ENCODE data around the gene ATL1.

Gene ATL1

GRCh38 chr14:50575769-50576168, 15.8 kb downstream of the ATL1 start:
- Histone ChIP-seq H3K27ac (ENCODE audit: low read depth, low read length) (no peak overlapping the region), H3K9ac (ENCODE audit: low read length) (no peak overlapping the region), H3K27me3 (ENCODE audit: control insufficient read depth in 1 of 2, insufficient read depth in 2 of 2, low read length in 2 of 2) (no peaks in the 10 kb centered on the region), H3K4me3 (ENCODE audit: low read depth in 1 of 2, low read length in 2 of 2) (no peak overlapping the region), H3K9me3 (ENCODE audit: low read length) (no peaks in the 10 kb centered on the region), H3K36me3 (ENCODE audit: insufficient read depth, low read length) (no peaks in the 10 kb centered on the region), H3K4me1 (ENCODE audit: insufficient read depth, low read length) (no peaks in the 10 kb centered on the region)

- Histone ChIP-seq H3K27ac (ENCODE audit: low read depth, low read length) (no peak overlapping the region), H3K4me1 (ENCODE audit: insufficient read depth, low read length) (no peaks in the 10 kb centered on the region), H3K9ac (ENCODE audit: low read length) (no peak overlapping the region), H3K27me3 (ENCODE audit: control insufficient read depth in 1 of 2, insufficient read depth in 2 of 2, low read length in 2 of 2) (no peaks in the 10 kb centered on the region), H3K9me3 (ENCODE audit: low read length) (no peaks in the 10 kb centered on the region), H3K36me3 (ENCODE audit: insufficient read depth, low read length) (no peaks in the 10 kb centered on the region), H3K4me3 (ENCODE audit: low read depth in 1 of 2, low read length in 2 of 2) (no peak overlapping the region)
Measured at GRCh38 chr14:50577982-50578381, 18.0 kb downstream of the ATL1 start.

- H3K9ac ChIP-seq (ENCODE audit: low read length): no peak overlapping the region
- no peaks in the 10 kb centered on the region for H3K27me3 ChIP-seq (ENCODE audit: control insufficient read depth in 1 of 2, insufficient read depth in 2 of 2, low read length in 2 of 2)
- no peak overlapping the region for H3K27ac ChIP-seq (ENCODE audit: low read depth, low read length)
- no peaks in the 10 kb centered on the region for H3K4me1 ChIP-seq (ENCODE audit: insufficient read depth, low read length)
- no peaks in the 10 kb centered on the region for H3K36me3 ChIP-seq (ENCODE audit: insufficient read depth, low read length)
- H3K4me3 ChIP-seq (ENCODE audit: low read depth in 1 of 2, low read length in 2 of 2): no peak overlapping the region
- H3K9me3 ChIP-seq (ENCODE audit: low read length): no peaks in the 10 kb centered on the region
Measured at GRCh38 chr14:50578433-50578832, 18.5 kb downstream of the ATL1 start.

GRCh38 chr14:50590464-50590863, 30.5 kb downstream of the ATL1 start:
- Histone ChIP-seq H3K9ac (ENCODE audit: low read length) (no peak overlapping the region), H3K27ac (ENCODE audit: low read depth, low read length) (no peak overlapping the region), H3K36me3 (ENCODE audit: insufficient read depth, low read length) (peaks cover 19% of the 10 kb centered on the region), H3K4me1 (ENCODE audit: insufficient read depth, low read length) (no peaks in the 10 kb centered on the region), H3K27me3 (ENCODE audit: control insufficient read depth in 1 of 2, insufficient read depth in 2 of 2, low read length in 2 of 2) (no peaks in the 10 kb centered on the region), H3K4me3 (ENCODE audit: low read depth in 1 of 2, low read length in 2 of 2) (no peak overlapping the region), H3K9me3 (ENCODE audit: low read length) (no peaks in the 10 kb centered on the region)

- Histone ChIP-seq H3K27ac (ENCODE audit: low read depth, low read length) (no peak overlapping the region), H3K27me3 (ENCODE audit: control insufficient read depth in 1 of 2, insufficient read depth in 2 of 2, low read length in 2 of 2) (no peaks in the 10 kb centered on the region), H3K9ac (ENCODE audit: low read length) (no peak overlapping the region), H3K4me1 (ENCODE audit: insufficient read depth, low read length) (no peaks in the 10 kb centered on the region), H3K9me3 (ENCODE audit: low read length) (no peaks in the 10 kb centered on the region), H3K36me3 (ENCODE audit: insufficient read depth, low read length) (peaks cover 28% of the 10 kb centered on the region), H3K4me3 (ENCODE audit: low read depth in 1 of 2, low read length in 2 of 2) (no peak overlapping the region)
Measured at GRCh38 chr14:50594577-50595316, 34.8 kb downstream of the ATL1 start.

GRCh38 chr14:50598765-50599164, 38.8 kb downstream of the ATL1 start:
- no peak overlapping the region for H3K4me3 ChIP-seq (ENCODE audit: low read depth in 1 of 2, low read length in 2 of 2)
- no peak overlapping the region for H3K27ac ChIP-seq (ENCODE audit: low read depth, low read length)
- no peak overlapping the region for H3K9ac ChIP-seq (ENCODE audit: low read length)

GRCh38 chr14:50599700-50600444, 39.9 kb downstream of the ATL1 start:
- Histone ChIP-seq H3K27me3 (ENCODE audit: control insufficient read depth in 1 of 2, insufficient read depth in 2 of 2, low read length in 2 of 2) (no peaks in the 10 kb centered on the region), H3K36me3 (ENCODE audit: insufficient read depth, low read length) (peaks cover 10% of the 10 kb centered on the region), H3K9ac (ENCODE audit: low read length) (no peak overlapping the region), H3K4me3 (ENCODE audit: low read depth in 1 of 2, low read length in 2 of 2) (no peak overlapping the region), H3K9me3 (ENCODE audit: low read length) (no peaks in the 10 kb centered on the region), H3K27ac (ENCODE audit: low read depth, low read length) (no peak overlapping the region), H3K4me1 (ENCODE audit: insufficient read depth, low read length) (no peaks in the 10 kb centered on the region)

More at GRCh38 chr14:50598765-50599164, 38.8 kb downstream of the ATL1 start:
- no peaks in the 10 kb centered on the region for H3K27me3 ChIP-seq (ENCODE audit: control insufficient read depth in 1 of 2, insufficient read depth in 2 of 2, low read length in 2 of 2)
- peaks cover 19% of the 10 kb centered on the region for H3K36me3 ChIP-seq (ENCODE audit: insufficient read depth, low read length)
- H3K4me1 ChIP-seq (ENCODE audit: insufficient read depth, low read length): no peaks in the 10 kb centered on the region
- no peaks in the 10 kb centered on the region for H3K9me3 ChIP-seq (ENCODE audit: low read length)

- H3K27ac ChIP-seq (ENCODE audit: low read depth, low read length): no peak overlapping the region
- H3K4me3 ChIP-seq (ENCODE audit: low read depth in 1 of 2, low read length in 2 of 2): no peak overlapping the region
- H3K9ac ChIP-seq (ENCODE audit: low read length): no peak overlapping the region
- H3K27me3 ChIP-seq (ENCODE audit: control insufficient read depth in 1 of 2, insufficient read depth in 2 of 2, low read length in 2 of 2): no peaks in the 10 kb centered on the region
- peaks cover 6% of the 10 kb centered on the region for H3K36me3 ChIP-seq (ENCODE audit: insufficient read depth, low read length)
- H3K4me1 ChIP-seq (ENCODE audit: insufficient read depth, low read length): no peaks in the 10 kb centered on the region
- no peaks in the 10 kb centered on the region for H3K9me3 ChIP-seq (ENCODE audit: low read length)
Measured at GRCh38 chr14:50600849-50601248, 40.9 kb downstream of the ATL1 start.

- Histone ChIP-seq H3K4me1 (ENCODE audit: insufficient read depth, low read length) (no peaks in the 10 kb centered on the region), H3K9me3 (ENCODE audit: low read length) (no peaks in the 10 kb centered on the region), H3K27me3 (ENCODE audit: control insufficient read depth in 1 of 2, insufficient read depth in 2 of 2, low read length in 2 of 2) (no peaks in the 10 kb centered on the region), H3K9ac (ENCODE audit: low read length) (no peak overlapping the region), H3K4me3 (ENCODE audit: low read depth in 1 of 2, low read length in 2 of 2) (no peak overlapping the region), H3K36me3 (ENCODE audit: insufficient read depth, low read length) (peaks cover under 1% of the 10 kb centered on the region), H3K27ac (ENCODE audit: low read depth, low read length) (no peak overlapping the region)
Measured at GRCh38 chr14:50601394-50601793, 41.4 kb downstream of the ATL1 start.

GRCh38 chr14:50602035-50602434, 42.1 kb downstream of the ATL1 start:
- H3K27ac ChIP-seq (ENCODE audit: low read depth, low read length): no peak overlapping the region
- no peak overlapping the region for H3K9ac ChIP-seq (ENCODE audit: low read length)
- H3K36me3 ChIP-seq (ENCODE audit: insufficient read depth, low read length): no peaks in the 10 kb centered on the region
- H3K4me3 ChIP-seq (ENCODE audit: low read depth in 1 of 2, low read length in 2 of 2): no peak overlapping the region
- H3K27me3 ChIP-seq (ENCODE audit: control insufficient read depth in 1 of 2, insufficient read depth in 2 of 2, low read length in 2 of 2): no peaks in the 10 kb centered on the region
- no peaks in the 10 kb centered on the region for H3K4me1 ChIP-seq (ENCODE audit: insufficient read depth, low read length)
- no peaks in the 10 kb centered on the region for H3K9me3 ChIP-seq (ENCODE audit: low read length)

- H3K27ac ChIP-seq (ENCODE audit: low read depth, low read length): no peak overlapping the region
- H3K36me3 ChIP-seq (ENCODE audit: insufficient read depth, low read length): no peaks in the 10 kb centered on the region
- no peaks in the 10 kb centered on the region for H3K4me1 ChIP-seq (ENCODE audit: insufficient read depth, low read length)
- H3K27me3 ChIP-seq (ENCODE audit: control insufficient read depth in 1 of 2, insufficient read depth in 2 of 2, low read length in 2 of 2): no peaks in the 10 kb centered on the region
- no peaks in the 10 kb centered on the region for H3K9me3 ChIP-seq (ENCODE audit: low read length)
- no peak overlapping the region for H3K4me3 ChIP-seq (ENCODE audit: low read depth in 1 of 2, low read length in 2 of 2)
- H3K9ac ChIP-seq (ENCODE audit: low read length): no peak overlapping the region
Measured at GRCh38 chr14:50603565-50603964, 43.6 kb downstream of the ATL1 start.

- H3K27me3 ChIP-seq (ENCODE audit: control insufficient read depth in 1 of 2, insufficient read depth in 2 of 2, low read length in 2 of 2): no peaks in the 10 kb centered on the region
- no peaks in the 10 kb centered on the region for H3K4me1 ChIP-seq (ENCODE audit: insufficient read depth, low read length)
- no peaks in the 10 kb centered on the region for H3K9me3 ChIP-seq (ENCODE audit: low read length)
- no peak overlapping the region for H3K27ac ChIP-seq (ENCODE audit: low read depth, low read length)
- no peak overlapping the region for H3K9ac ChIP-seq (ENCODE audit: low read length)
- H3K4me3 ChIP-seq (ENCODE audit: low read depth in 1 of 2, low read length in 2 of 2): no peak overlapping the region
- H3K36me3 ChIP-seq (ENCODE audit: insufficient read depth, low read length): no peaks in the 10 kb centered on the region
Measured at GRCh38 chr14:50605766-50606165, 45.8 kb downstream of the ATL1 start.

Measured in muscle layer of colon (tissue), 2 donors.